ENCODE data around the gene HMCN2.

Gene HMCN2

DNA sequence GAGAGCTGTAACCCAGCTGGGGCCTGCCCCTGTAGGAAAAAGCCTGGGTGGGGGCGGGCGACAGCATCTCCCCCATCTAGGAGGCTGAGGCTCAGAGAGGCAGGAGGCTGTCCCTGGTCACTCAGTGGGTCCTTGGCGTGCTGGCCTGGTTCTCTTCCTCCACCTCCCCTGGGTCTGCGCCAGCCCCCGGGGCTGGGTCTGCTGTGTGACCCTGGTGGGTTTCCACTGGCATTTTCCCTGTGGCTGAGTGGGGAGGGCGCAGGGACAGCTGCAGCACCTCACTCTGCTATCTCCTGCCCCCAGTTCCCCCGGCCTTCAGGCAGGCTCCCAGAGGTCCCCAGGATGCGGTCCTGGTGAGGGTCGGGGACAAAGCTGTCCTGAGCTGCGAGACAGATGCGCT, 119.7 kb downstream of the HMCN2 start:
- no peak for TF ChIP-seq CTCF (IDR thresholded peaks at IDR 0.05; ENCODE audit: borderline replicate concordance, control extremely low read depth, extremely low read depth, insufficient read depth, missing control alignments)
- DNase-seq (ENCODE audit: low spot score) = no peak
- in situ Hi-C loops (cut with MboI; ENCODE audit: low sequenced_read_pairs, unreplicated experiment) = no loop called here

GRCh38 chr9:130387398-130387797, 121.8 kb downstream of the HMCN2 start:
- no peak for DNase-seq (ENCODE audit: low spot score)
- no peak for TF ChIP-seq CTCF (IDR thresholded peaks at IDR 0.05; ENCODE audit: borderline replicate concordance, control extremely low read depth, extremely low read depth, insufficient read depth, missing control alignments)
- in situ Hi-C loops (cut with MboI; ENCODE audit: low sequenced_read_pairs, unreplicated experiment) = no loop called here

GRCh38 chr9:130387905-130388304, 122.3 kb downstream of the HMCN2 start:
- no peak for DNase-seq (ENCODE audit: low spot score)
- in situ Hi-C loops (cut with MboI; ENCODE audit: low sequenced_read_pairs, unreplicated experiment) = no loop called here
- TF ChIP-seq CTCF (IDR thresholded peaks at IDR 0.05; ENCODE audit: borderline replicate concordance, control extremely low read depth, extremely low read depth, insufficient read depth, missing control alignments) = no peak

DNA sequence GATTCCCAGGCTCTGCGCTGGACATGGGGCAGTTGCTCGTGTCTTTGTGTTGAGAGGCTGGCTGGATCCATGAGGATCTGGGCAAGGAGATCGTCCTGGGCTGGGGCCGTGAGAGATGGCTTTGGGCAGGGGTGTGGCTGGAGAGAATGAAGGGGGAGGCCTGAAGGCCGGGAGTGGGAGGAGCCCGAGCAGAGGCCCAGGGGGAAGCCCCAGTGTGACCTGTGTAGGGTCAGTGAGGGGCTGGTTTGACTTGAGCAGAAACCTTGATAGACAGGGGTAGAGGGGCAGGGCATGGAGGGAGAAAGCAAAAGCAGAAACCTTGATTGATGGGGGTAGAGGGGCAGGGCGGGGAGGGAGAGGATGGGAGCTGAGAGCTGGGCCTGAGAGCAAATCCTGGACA, 124.8 kb downstream of the HMCN2 start:
- no peak for TF ChIP-seq CTCF (IDR thresholded peaks at IDR 0.05; ENCODE audit: borderline replicate concordance, control extremely low read depth, extremely low read depth, insufficient read depth, missing control alignments)
- DNase-seq (ENCODE audit: low spot score) = no peak
- in situ Hi-C loops (cut with MboI; ENCODE audit: low sequenced_read_pairs, unreplicated experiment) = no loop called here

GRCh38 chr9:130390986-130391385, 125.4 kb downstream of the HMCN2 start:
- in situ Hi-C loops (cut with MboI; ENCODE audit: low sequenced_read_pairs, unreplicated experiment) = no loop called here
- DNase-seq (ENCODE audit: low spot score) = no peak

GRCh38 chr9:130391866-130392265, 126.3 kb downstream of the HMCN2 start:
- TF ChIP-seq CTCF (IDR thresholded peaks at IDR 0.05; ENCODE audit: borderline replicate concordance, control extremely low read depth, extremely low read depth, insufficient read depth, missing control alignments) = no peak
- DNase-seq (ENCODE audit: low spot score) = no peak
- in situ Hi-C loops (cut with MboI; ENCODE audit: low sequenced_read_pairs, unreplicated experiment) = no loop called here

More at GRCh38 chr9:130390986-130391385, 125.4 kb downstream of the HMCN2 start:
- TF ChIP-seq CTCF (IDR thresholded peaks at IDR 0.05; ENCODE audit: borderline replicate concordance, control extremely low read depth, extremely low read depth, insufficient read depth, missing control alignments) = no peak

DNA sequence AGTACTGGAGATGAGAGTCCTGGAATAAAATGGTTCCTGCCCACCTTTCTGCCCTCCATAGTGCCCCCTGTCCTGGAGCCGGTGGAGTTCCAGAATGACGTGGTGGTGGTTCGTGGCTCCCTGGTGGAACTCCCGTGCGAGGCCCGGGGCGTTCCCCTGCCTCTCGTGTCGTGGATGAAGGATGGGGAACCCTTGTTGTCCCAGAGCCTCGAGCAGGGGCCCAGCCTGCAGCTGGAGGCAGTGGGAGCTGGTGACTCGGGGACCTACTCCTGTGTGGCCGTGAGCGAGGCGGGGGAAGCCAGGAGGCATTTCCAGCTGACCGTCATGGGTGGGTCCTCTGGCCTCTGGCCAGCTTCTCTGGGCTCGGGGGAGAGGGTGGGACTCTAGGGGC, 128.1 kb downstream of the HMCN2 start:
- TF ChIP-seq CTCF (IDR thresholded peaks at IDR 0.05; ENCODE audit: borderline replicate concordance, control extremely low read depth, extremely low read depth, insufficient read depth, missing control alignments) = no peak
- DNase-seq (ENCODE audit: low spot score) = no peak
- in situ Hi-C loops (cut with MboI; ENCODE audit: low sequenced_read_pairs, unreplicated experiment) = no loop called here
